MCF 10A (cell line): ENCODE measurements around the gene C10orf105. TPM values are rescaled to one million over a fixed set of nuclear protein-coding genes. Genes with fewer than 3 reads are reported as not detected.

ENCODE experiments used
- BruUV-seq: library from RNA; stranded (reverse); fragments of 400-500 nt; replicated peaks from 2 replicates; lab custom pipeline; 2021; lab: Mats Ljungman, UMichigan
- CTCF ChIA-PET: fragments of 300-600 bp; sonication (Branson Sonifier 250); formaldehyde crosslinking; extraction: SDS; loops from one replicate; lab custom pipeline; 2021; ENCODE audit warnings: antibody characterized with exemption, inconsistent platforms; lab: Yijun Ruan, JAX
- POLR2A ChIA-PET: fragments of 300-600, 350-650 bp; sonication (Branson Sonifier 250); formaldehyde crosslinking; extraction: SDS; loops from one replicate; lab custom pipeline; 2020; ENCODE audit warnings: antibody characterized with exemption, inconsistent platforms; lab: Yijun Ruan, JAX
- DNase-seq: peaks from one replicate; pipeline ENCODE4 v3.0.0-alpha.2; 2018; ENCODE audit not compliant: unreplicated experiment
- H3K27ac Mint-ChIP-seq: one replicate; pipeline ENCODE4 v1.8.0; 2022; ENCODE audit warnings: mild to moderate bottlenecking, low read depth, mixed read lengths; ENCODE audit not compliant: unreplicated experiment
- H3K27me3 Mint-ChIP-seq: one replicate; pipeline ENCODE4 v1.8.0; 2022; ENCODE audit warnings: mixed read lengths; ENCODE audit not compliant: insufficient read depth, unreplicated experiment
- H3K36me3 Mint-ChIP-seq: one replicate; pipeline ENCODE4 v1.8.0; 2022; ENCODE audit warnings: mild to moderate bottlenecking, moderate library complexity, mixed read lengths; ENCODE audit not compliant: insufficient read depth, unreplicated experiment
- H3K4me1 Mint-ChIP-seq: one replicate; pipeline ENCODE4 v1.8.0; 2022; ENCODE audit warnings: mixed read lengths; ENCODE audit not compliant: insufficient read depth, unreplicated experiment
- H3K4me3 Mint-ChIP-seq: one replicate; pipeline ENCODE4 v1.8.0; 2022; ENCODE audit warnings: mild to moderate bottlenecking, moderate library complexity, mixed read lengths; ENCODE audit not compliant: unreplicated experiment
- H3K9me3 Mint-ChIP-seq: one replicate; pipeline ENCODE4 v1.8.0; 2022; ENCODE audit warnings: mixed read lengths; ENCODE audit not compliant: unreplicated experiment
- CTCF ChIP-seq: fragments of 200-600 bp; IDR thresholded peaks from one replicate; pipeline ENCODE4 v1.8.0; 2022; ENCODE audit warnings: antibody characterized with exemption, mild to moderate bottlenecking; ENCODE audit not compliant: unreplicated experiment
- intact Hi-C: fragments of 100-400 bp; cut with micrococcal nuclease; formaldehyde crosslinking; loops from 2 replicates; pipeline ENCODE4 v1.14.1; 2022
- total RNA-seq: library from RNA; stranded (reverse); gene quantifications from 2 replicates; pipeline ENCODE4 v1.2.3, GENCODE V29; 2022

The C10orf105 gene
- total RNA-seq, 1 experiment from 2014 or later = not detected

- Mint-ChIP-seq H3K36me3 (no peaks in the 10 kb centered on the region), H3K27me3 (peaks cover 29% of the 10 kb centered on the region), H3K9me3 (peaks cover 7% of the 10 kb centered on the region), H3K4me3 (no peak overlapping the region), H3K4me1 (no peaks in the 10 kb centered on the region), H3K27ac (no peak overlapping the region)
- no peak for DNase-seq
- BruUV-seq = no TSS peak
- TF ChIP-seq CTCF = no peak
- intact Hi-C loops = no loop called here
- ChIA-PET CTCF (interaction anchor here (0.5 to 1.4 kb wide), 4 partner anchors 10 to 373 kb away, joined by 3 to 6 read pairs (median 4); no protein-coding TSS in a partner anchor), POLR2A (no interaction called here)
Measured at GRCh38 chr10:71687077-71687476, 32.5 kb downstream of the C10orf105 start.

DNA sequence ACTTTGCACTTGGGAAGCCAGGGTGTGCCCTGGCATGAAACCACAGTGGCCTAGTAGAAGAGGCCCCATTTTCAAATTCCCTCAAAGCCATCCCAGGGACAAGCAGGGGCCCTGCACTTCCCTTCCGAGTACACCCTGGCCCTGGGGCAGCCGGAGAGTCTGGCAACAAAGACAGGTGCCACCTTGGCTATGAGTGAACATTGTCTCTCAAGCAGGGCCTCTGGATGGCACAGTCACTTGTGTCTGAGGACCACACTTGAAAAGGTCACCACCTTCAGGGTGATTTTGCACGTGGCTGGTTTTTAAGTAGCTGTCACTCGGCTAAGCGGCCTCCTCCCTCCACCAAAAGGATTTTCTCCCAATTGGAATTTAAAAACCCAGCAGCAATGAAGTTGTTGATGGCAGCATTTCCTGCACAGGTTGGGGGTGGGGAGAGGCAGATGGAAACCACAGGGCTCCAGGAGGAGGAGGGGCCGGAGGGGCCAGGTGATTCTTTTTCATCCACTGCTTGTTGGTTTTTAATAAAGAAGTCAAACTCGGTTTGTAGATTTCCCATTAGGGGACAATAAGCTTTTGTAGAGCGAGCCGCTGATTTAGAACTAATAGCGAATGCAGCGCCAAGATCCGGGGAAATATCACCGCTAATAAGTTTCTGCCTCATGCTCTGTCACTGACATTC lies 33.9 kb downstream of the C10orf105 start:
- H3K4me1 Mint-ChIP-seq = no peaks in the 10 kb centered on the region
- ChIA-PET CTCF (interaction anchor here (1.3 kb wide), 1 partner anchor 301 kb away, joined by 8 read pairs; no protein-coding TSS in a partner anchor), POLR2A (no interaction called here)
- no peaks in the 10 kb centered on the region for H3K36me3 Mint-ChIP-seq
- DNase-seq = no peak
- intact Hi-C loops = no loop called here
- no peak overlapping the region for H3K4me3 Mint-ChIP-seq
- H3K27me3 Mint-ChIP-seq = peaks cover 43% of the 10 kb centered on the region
- BruUV-seq = no TSS peak
- H3K9me3 Mint-ChIP-seq = peaks cover 7% of the 10 kb centered on the region
- no peak for TF ChIP-seq CTCF
- no peak overlapping the region for H3K27ac Mint-ChIP-seq

- H3K27me3 Mint-ChIP-seq = peaks cover 44% of the 10 kb centered on the region
- intact Hi-C loops = no loop called here
- no peaks in the 10 kb centered on the region for H3K36me3 Mint-ChIP-seq
- DNase-seq = no peak
- ChIA-PET POLR2A (interaction anchor here (0.7 kb wide), 1 partner anchor 289 kb away, joined by 3 read pairs; no protein-coding TSS in a partner anchor), CTCF (interaction anchor here (0.5 to 1.3 kb wide), 5 partner anchors 12 to 653 kb away, joined by 3 to 8 read pairs (median 3); no protein-coding TSS in a partner anchor)
- no peak for TF ChIP-seq CTCF
- no peak overlapping the region for H3K4me3 Mint-ChIP-seq
- H3K27ac Mint-ChIP-seq = no peak overlapping the region
- H3K9me3 Mint-ChIP-seq = peaks cover 7% of the 10 kb centered on the region
- BruUV-seq = no TSS peak
- H3K4me1 Mint-ChIP-seq = no peaks in the 10 kb centered on the region
Measured at GRCh38 chr10:71684356-71685173, 35.0 kb downstream of the C10orf105 start.

- H3K27me3 Mint-ChIP-seq = peaks cover 48% of the 10 kb centered on the region
- BruUV-seq = no TSS peak
- H3K9me3 Mint-ChIP-seq = peaks cover 5% of the 10 kb centered on the region
- H3K36me3 Mint-ChIP-seq = no peaks in the 10 kb centered on the region
- H3K4me1 Mint-ChIP-seq = no peaks in the 10 kb centered on the region
- no peak for TF ChIP-seq CTCF
- POLR2A ChIA-PET = interaction anchor here (0.6 kb wide), 1 partner anchor 532 kb away, joined by 3 read pairs; the partner anchor contains the start of gene ANAPC16
- DNase-seq = no peak
- H3K4me3 Mint-ChIP-seq = no peak overlapping the region
- CTCF ChIA-PET = interaction anchor here (0.5 to 0.9 kb wide), 7 partner anchors 13 to 122 kb away, joined by 3 to 4 read pairs (median 4); no protein-coding TSS in a partner anchor
- intact Hi-C loops = no loop called here
- no peak overlapping the region for H3K27ac Mint-ChIP-seq
Measured at GRCh38 chr10:71683301-71683700, 36.3 kb downstream of the C10orf105 start.
